H9 (cell line): Measurements from ENCODE around the gene TUFT1. TPM values are rescaled to one million over a fixed set of nuclear protein-coding genes. Genes with fewer than 3 reads are reported as not detected.
A peak's percentile ranks its signal among the peaks of the same experiment; 100 is the strongest.

Experiments
- DNase-seq: peaks from one replicate; pipeline ENCODE4 v3.0.0-alpha.2; 2017
- H2AFZ ChIP-seq: one replicate; pipeline ENCODE4 v1.6.1; 2013; ENCODE audit warnings: mild to moderate bottlenecking, low read length, control low read depth, moderate library complexity
- H2AK5ac ChIP-seq: 2 replicates; pipeline ENCODE4 v1.6.1; 2013; ENCODE audit warnings: low read length, control low read depth, mixed read lengths; ENCODE audit not compliant: insufficient read length
- H2BK120ac ChIP-seq: one replicate; pipeline ENCODE4 v1.6.1; 2013; ENCODE audit warnings: low read depth, mild to moderate bottlenecking, low read length, control low read depth, inconsistent platforms; ENCODE audit not compliant: poor library complexity, severe bottlenecking
- H2BK12ac ChIP-seq: 2 replicates; pipeline ENCODE4 v1.6.1; 2013; ENCODE audit warnings: low read length, control low read depth, mixed read lengths, low read depth; ENCODE audit not compliant: insufficient read length
- H2BK15ac ChIP-seq: 2 replicates; pipeline ENCODE4 v1.6.1; 2013; ENCODE audit warnings: low read depth, low read length, control low read depth
- H2BK20ac ChIP-seq: one replicate; pipeline ENCODE4 v1.6.1; 2013; ENCODE audit warnings: low read depth, mild to moderate bottlenecking, low read length, control low read depth, inconsistent platforms; ENCODE audit not compliant: poor library complexity, severe bottlenecking
- H2BK5ac ChIP-seq: 2 replicates; pipeline ENCODE4 v1.6.1; 2013; ENCODE audit warnings: low read length, control low read depth, mixed read lengths; ENCODE audit not compliant: insufficient read length
- H3K14ac ChIP-seq: 2 replicates; pipeline ENCODE4 v1.6.1; 2013; ENCODE audit warnings: low read length, control low read depth; ENCODE audit not compliant: insufficient read depth
- H3K18ac ChIP-seq: 2 replicates; pipeline ENCODE4 v1.6.1; 2013; ENCODE audit warnings: low read depth, mild to moderate bottlenecking, mixed read lengths, low read length, control low read depth; ENCODE audit not compliant: insufficient read length
- H3K23ac ChIP-seq: 2 replicates; pipeline ENCODE4 v1.6.1; 2013; ENCODE audit warnings: low read length, control low read depth, mixed read lengths, low read depth; ENCODE audit not compliant: insufficient read length
- H3K23me2 ChIP-seq: 2 replicates; pipeline ENCODE4 v1.6.1; 2013; ENCODE audit warnings: low read depth, mild to moderate bottlenecking, mixed read lengths, low read length, control low read depth; ENCODE audit not compliant: insufficient read length, poor library complexity, severe bottlenecking
- H3K27ac ChIP-seq: 2 replicates; pipeline ENCODE4 v1.5.1; 2013; ENCODE audit warnings: low read length, control low read depth, mixed read lengths, low read depth; ENCODE audit not compliant: insufficient read length
- H3K27me3 ChIP-seq: 2 replicates; pipeline ENCODE4 v1.6.1; 2013; ENCODE audit warnings: low read length, control low read depth, inconsistent platforms; ENCODE audit not compliant: insufficient read depth
- H3K4ac ChIP-seq: 2 replicates; pipeline ENCODE4 v1.6.1; 2013; ENCODE audit warnings: low read depth, mild to moderate bottlenecking, control low read depth, inconsistent platforms, low read length, moderate library complexity
- H3K4me1 ChIP-seq: 2 replicates; pipeline ENCODE4 v1.6.1; 2013; ENCODE audit warnings: low read length, control low read depth, inconsistent platforms; ENCODE audit not compliant: insufficient read depth
- H3K4me2 ChIP-seq: 2 replicates; pipeline ENCODE4 v1.6.1; 2013; ENCODE audit warnings: low read length, control low read depth, mixed read lengths; ENCODE audit not compliant: insufficient read length, insufficient read depth
- H3K56ac ChIP-seq: 2 replicates; pipeline ENCODE4 v1.6.1; 2013; ENCODE audit warnings: low read depth, mild to moderate bottlenecking, mixed read lengths, low read length, control low read depth; ENCODE audit not compliant: insufficient read length
- H3K79me1 ChIP-seq: 2 replicates; pipeline ENCODE4 v1.6.1; 2013; ENCODE audit warnings: low read depth, mild to moderate bottlenecking, moderate library complexity, low read length, control low read depth, inconsistent platforms; ENCODE audit not compliant: insufficient read depth, poor library complexity, severe bottlenecking
- H3K79me2 ChIP-seq: 2 replicates; pipeline ENCODE4 v1.6.1; 2013; ENCODE audit warnings: low read length, control low read depth, inconsistent platforms; ENCODE audit not compliant: insufficient read depth
- H3K9ac ChIP-seq: 2 replicates; pipeline ENCODE4 v1.6.1; 2013; ENCODE audit warnings: low read length, control low read depth, mixed read lengths; ENCODE audit not compliant: insufficient read length; ENCODE audit errors: extremely low read depth
- H3K9me3 ChIP-seq: one replicate; pipeline ENCODE4 v1.6.1; 2013; ENCODE audit warnings: low read depth, low read length, inconsistent platforms; ENCODE audit not compliant: control insufficient read depth
- H3T11ph ChIP-seq: one replicate; pipeline ENCODE4 v1.6.1; 2013; ENCODE audit warnings: mild to moderate bottlenecking, low read length, control low read depth, inconsistent platforms
- H4K20me1 ChIP-seq: one replicate; pipeline ENCODE4 v1.6.1; 2013; ENCODE audit not compliant: control insufficient read depth, insufficient read length, insufficient read depth
- H4K5ac ChIP-seq: 2 replicates; pipeline ENCODE4 v1.6.1; 2013; ENCODE audit warnings: low read depth, mild to moderate bottlenecking, mixed read lengths, low read length, control low read depth; ENCODE audit not compliant: insufficient read length
- H4K8ac ChIP-seq: replicated peaks from 2 replicates; pipeline ENCODE4 v1.6.1; 2013; ENCODE audit warnings: low read length, control low read depth, mixed read lengths, low read depth; ENCODE audit not compliant: insufficient read length
- H4K91ac ChIP-seq: 2 replicates; pipeline ENCODE4 v1.6.1; 2013; ENCODE audit warnings: low read depth, mild to moderate bottlenecking, moderate library complexity, mixed read lengths, low read length, control low read depth; ENCODE audit not compliant: insufficient read length
- H3K27ac Mint-ChIP-seq, 3 experiments: 2 replicates in 2 of 3; 3 replicates in 1 of 3; pipeline ENCODE4 v1.8.0; 2020 to 2021; ENCODE audit warnings: mixed read lengths in 3 of 3, mild to moderate bottlenecking in 1 of 3, moderate library complexity in 1 of 3
- H3K27me3 Mint-ChIP-seq: 2 replicates; pipeline ENCODE4 v1.8.0; 2021; ENCODE audit warnings: low read depth, mild to moderate bottlenecking, moderate library complexity, mixed read lengths
- H3K36me3 Mint-ChIP-seq, 3 experiments: 2 replicates in 2 of 3; 3 replicates in 1 of 3; pipeline ENCODE4 v1.8.0; 2020 to 2021; ENCODE audit warnings: low read depth in 3 of 3, mixed read lengths in 3 of 3; ENCODE audit not compliant: insufficient read depth in 1 of 3
- H3K4me1 Mint-ChIP-seq, 2 experiments: 2 replicates each; pipeline ENCODE4 v1.8.0; 2020; ENCODE audit warnings: mixed read lengths in 2 of 2
- H3K4me3 Mint-ChIP-seq, 2 experiments: 2 replicates in 1 of 2; 3 replicates in 1 of 2; pipeline ENCODE4 v1.8.0; 2020 to 2021; ENCODE audit warnings: mild to moderate bottlenecking in 2 of 2, mixed read lengths in 2 of 2, moderate library complexity in 1 of 2
- H3K9me3 Mint-ChIP-seq, 2 experiments: 2 replicates in 1 of 2; 3 replicates in 1 of 2; pipeline ENCODE4 v1.8.0; 2020; ENCODE audit warnings: mild to moderate bottlenecking in 2 of 2, mixed read lengths in 2 of 2, moderate library complexity in 1 of 2
- CTCF ChIP-seq: fragments of 200-600 bp; sonication (generic); conservative IDR thresholded peaks from 3 replicates; pipeline ENCODE4 v1.8.0; 2021; ENCODE audit warnings: antibody characterized with exemption, mild to moderate bottlenecking
- WGBS: extraction: QIAGEN DNeasy Blood & Tissue Kit; methylation state at CpG from one replicate; pipeline ENCODE4 v1.1.7; 2013; ENCODE audit warnings: missing lambda C conversion rate, low lambda C conversion rate, mixed read lengths; ENCODE audit not compliant: insufficient read length; ENCODE audit errors: extremely low coverage; 5-methylcytosine and 5-hydroxymethylcytosine counted together
- total RNA-seq: library from RNA; stranded (reverse); gene quantifications from 2 replicates; pipeline ENCODE4 v1.2.1, GENCODE V29; 2021

Gene TUFT1
- total RNA-seq, 1 experiment from 2014 or later, result 6.2 TPM

GRCh38 chr1:151494741-151495281, 45.3 kb upstream of the TUFT1 start:
- Histone ChIP-seq H2BK120ac (no peak overlapping the region), H2AK5ac (no peak overlapping the region), H2BK5ac (no peak overlapping the region), H3K27me3 (no peaks in the 10 kb centered on the region), H2BK20ac (no peak overlapping the region), H3K27ac (no peak overlapping the region), H3K4ac (no peak overlapping the region), H3K9me3 (no peaks in the 10 kb centered on the region), H4K91ac (no peak overlapping the region), H2AFZ (no peak overlapping the region), H2BK15ac (no peak overlapping the region), H4K20me1 (no peaks in the 10 kb centered on the region), H3K18ac (no peak overlapping the region), H4K5ac (no peak overlapping the region), H3K9ac (no peak overlapping the region), H3K4me1 (no peaks in the 10 kb centered on the region), H3K56ac (no peak overlapping the region), H3K23me2 (no peaks in the 10 kb centered on the region), H3T11ph (no peak overlapping the region), H3K79me2 (no peaks in the 10 kb centered on the region), H3K14ac (no peak overlapping the region), H3K4me2 (no peak overlapping the region), H3K23ac (no peak overlapping the region), H3K79me1 (no peaks in the 10 kb centered on the region), H4K8ac (no peak overlapping the region), H2BK12ac (no peak overlapping the region)
- Mint-ChIP-seq H3K9me3 (no peaks in the 10 kb centered on the region; a peak in 1 of 5 replicates), H3K27ac (peak overlapping the region in 1 of 3 experiments; percentile 40; a peak in 1 of 7 replicates), H3K36me3 (no peaks in the 10 kb centered on the region), H3K4me1 (peaks cover 4 to 6% of the 10 kb centered on the region in 2 experiments; a peak in 3 of 4 replicates), H3K27me3 (peaks cover 3% of the 10 kb centered on the region; the same call in 1 of the 2 replicates), H3K4me3 (no peak overlapping the region)
- WGBS, result no CpG with 5 or more reads among the region's 1 CpG
- no peak for TF ChIP-seq CTCF
- DNase-seq, result no peak
